ENCODE measurements around the gene TMPRSS3. TPM values are rescaled to one million over a fixed set of nuclear protein-coding genes. Genes with fewer than 3 reads are reported as not detected.
A peak's percentile ranks its signal among the peaks of the same experiment; 100 is the strongest.

The TMPRSS3 gene
- total and polyA plus RNA-seq, 8 donors, result 0.43 to 4.8 (median 0.81) TPM

DNA sequence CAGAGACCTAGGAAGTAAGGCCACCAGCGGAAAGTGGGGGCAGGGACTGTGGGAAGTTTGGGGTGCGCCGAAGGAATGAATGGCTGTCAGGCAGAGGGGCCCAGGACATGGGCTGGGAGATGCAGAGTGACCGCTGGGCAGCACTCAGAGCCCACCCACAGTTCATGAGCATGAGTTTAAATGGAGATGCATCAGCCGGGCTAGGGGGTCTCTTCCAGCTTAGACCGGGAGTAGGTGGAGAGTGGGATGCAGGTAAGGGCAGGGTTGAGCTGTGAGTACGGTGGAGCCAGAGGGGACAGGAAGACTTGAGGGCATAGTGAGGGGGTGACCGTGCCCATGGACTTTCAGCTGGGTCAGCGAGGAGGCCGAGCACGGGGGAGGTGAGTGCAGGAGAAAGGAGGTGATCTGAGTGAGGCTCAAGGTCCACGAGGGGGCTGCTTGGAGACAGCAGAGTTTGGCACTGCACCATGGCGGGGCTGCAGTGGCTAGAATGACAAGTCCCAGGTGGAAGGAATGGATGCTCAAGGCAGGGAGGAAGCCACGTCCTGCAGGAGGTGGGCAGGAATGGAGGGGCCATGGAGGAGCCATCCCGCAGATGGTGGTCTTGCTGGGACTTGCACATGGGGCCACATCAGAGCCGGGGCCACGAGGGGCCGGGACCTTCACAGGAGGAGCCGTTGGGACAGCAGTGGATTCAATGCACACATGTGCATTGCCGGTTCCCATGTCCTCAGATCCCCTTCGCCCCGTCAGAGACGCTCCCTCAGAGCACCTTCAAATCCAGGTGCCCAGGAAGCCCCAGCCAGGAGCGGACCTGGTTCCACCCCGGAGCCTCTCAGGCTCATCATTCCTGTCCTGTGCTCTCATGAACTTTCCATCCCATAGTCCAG lies 42.7 kb upstream of the TMPRSS3 start:
- intact Hi-C loops (cut with DNase I), result loop anchor here in 1 of 2 donors (10.0 kb wide), 1 partner anchor 104 kb away; no protein-coding TSS in a partner anchor
- no peaks in the 10 kb centered on the region for H3K36me3 ChIP-seq
- H3K4me3 ChIP-seq, result no peak overlapping the region
- no peak for ATAC-seq
- H3K27me3 ChIP-seq, result peaks cover 0 to 16% of the 10 kb centered on the region in 2 donors
- TF ChIP-seq, protein P1, sequence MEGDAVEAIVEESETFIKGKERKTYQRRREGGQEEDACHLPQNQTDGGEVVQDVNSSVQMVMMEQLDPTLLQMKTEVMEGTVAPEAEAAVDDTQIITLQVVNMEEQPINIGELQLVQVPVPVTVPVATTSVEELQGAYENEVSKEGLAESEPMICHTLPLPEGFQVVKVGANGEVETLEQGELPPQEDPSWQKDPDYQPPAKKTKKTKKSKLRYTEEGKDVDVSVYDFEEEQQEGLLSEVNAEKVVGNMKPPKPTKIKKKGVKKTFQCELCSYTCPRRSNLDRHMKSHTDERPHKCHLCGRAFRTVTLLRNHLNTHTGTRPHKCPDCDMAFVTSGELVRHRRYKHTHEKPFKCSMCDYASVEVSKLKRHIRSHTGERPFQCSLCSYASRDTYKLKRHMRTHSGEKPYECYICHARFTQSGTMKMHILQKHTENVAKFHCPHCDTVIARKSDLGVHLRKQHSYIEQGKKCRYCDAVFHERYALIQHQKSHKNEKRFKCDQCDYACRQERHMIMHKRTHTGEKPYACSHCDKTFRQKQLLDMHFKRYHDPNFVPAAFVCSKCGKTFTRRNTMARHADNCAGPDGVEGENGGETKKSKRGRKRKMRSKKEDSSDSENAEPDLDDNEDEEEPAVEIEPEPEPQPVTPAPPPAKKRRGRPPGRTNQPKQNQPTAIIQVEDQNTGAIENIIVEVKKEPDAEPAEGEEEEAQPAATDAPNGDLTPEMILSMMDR (IDR thresholded peaks at IDR 0.05), result no peak
- DNase-seq, result no peak
- H3K4me1 ChIP-seq, result no peaks in the 10 kb centered on the region
- H3K9me3 ChIP-seq, result no peaks in the 10 kb centered on the region
- no peak overlapping the region for H3K27ac ChIP-seq

DNA sequence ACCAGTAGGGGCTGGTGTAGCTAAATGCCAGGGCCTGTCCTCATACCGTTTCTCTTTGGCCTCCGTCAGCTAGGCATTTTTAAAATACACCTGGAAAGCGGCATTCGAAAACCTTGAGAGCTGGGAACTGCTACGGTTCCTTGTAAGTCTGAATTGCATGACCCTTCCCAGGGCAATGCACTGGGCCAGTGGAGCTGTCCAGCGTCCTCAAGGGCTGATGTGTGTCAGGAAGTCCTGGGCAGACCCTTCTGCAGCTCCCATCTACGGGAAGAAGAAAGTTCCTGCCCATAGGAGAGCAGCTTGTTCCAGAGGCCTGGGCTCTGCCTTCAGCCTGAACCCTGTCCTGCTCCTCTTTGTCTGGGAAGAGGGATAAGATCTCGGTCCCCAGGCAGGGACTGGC lies 41.9 kb upstream of the TMPRSS3 start:
- DNase-seq (peak in 1 of 4 donors; percentile 49), ATAC-seq (peak; percentile 50)
- Histone ChIP-seq H3K36me3 (no peaks in the 10 kb centered on the region), H3K27me3 (peaks cover 0 to 16% of the 10 kb centered on the region in 2 donors), H3K4me3 (no peak overlapping the region), H3K4me1 (no peaks in the 10 kb centered on the region), H3K27ac (no peak overlapping the region), H3K9me3 (peaks cover 0 to 1% of the 10 kb centered on the region in 2 donors)
- intact Hi-C loops (cut with DNase I), result loop anchor here in 1 of 2 donors (10.0 kb wide), 1 partner anchor 103 kb away; no protein-coding TSS in a partner anchor
- TF ChIP-seq, protein P1 (IDR thresholded peaks at IDR 0.05), result no peak

DNA sequence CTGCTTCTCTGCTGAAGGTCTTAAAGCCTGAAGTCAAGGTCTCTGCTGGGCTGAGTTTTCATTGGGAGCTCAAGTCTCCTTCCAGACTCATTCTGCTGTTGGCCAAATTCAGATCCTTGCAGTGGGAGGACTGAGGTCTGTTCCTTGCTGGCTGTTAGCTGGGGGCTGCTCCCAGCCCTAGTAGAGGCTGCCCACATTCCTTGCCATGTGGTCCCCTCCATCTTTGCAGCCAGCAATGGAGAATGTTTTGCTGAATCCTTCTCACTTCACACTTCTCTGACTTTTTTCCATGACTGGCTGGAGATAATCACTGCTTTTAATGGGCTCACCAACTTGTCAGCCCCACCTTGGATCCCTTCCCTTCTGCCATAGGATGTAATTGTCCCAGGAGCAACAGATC lies 41.1 kb upstream of the TMPRSS3 start:
- no peaks in the 10 kb centered on the region for H3K4me1 ChIP-seq
- peaks cover 0 to 16% of the 10 kb centered on the region in 2 donors for H3K27me3 ChIP-seq
- H3K36me3 ChIP-seq, result no peaks in the 10 kb centered on the region
- intact Hi-C loops (cut with DNase I), result loop anchor here in 1 of 2 donors (10.0 kb wide), 1 partner anchor 102 kb away; no protein-coding TSS in a partner anchor
- TF ChIP-seq, protein P1 (IDR thresholded peaks at IDR 0.05), result no peak
- no peak for ATAC-seq
- H3K9me3 ChIP-seq, result peaks cover 0 to 10% of the 10 kb centered on the region in 2 donors
- no peak overlapping the region for H3K4me3 ChIP-seq
- H3K27ac ChIP-seq, result no peak overlapping the region
- DNase-seq, result no peak

DNA sequence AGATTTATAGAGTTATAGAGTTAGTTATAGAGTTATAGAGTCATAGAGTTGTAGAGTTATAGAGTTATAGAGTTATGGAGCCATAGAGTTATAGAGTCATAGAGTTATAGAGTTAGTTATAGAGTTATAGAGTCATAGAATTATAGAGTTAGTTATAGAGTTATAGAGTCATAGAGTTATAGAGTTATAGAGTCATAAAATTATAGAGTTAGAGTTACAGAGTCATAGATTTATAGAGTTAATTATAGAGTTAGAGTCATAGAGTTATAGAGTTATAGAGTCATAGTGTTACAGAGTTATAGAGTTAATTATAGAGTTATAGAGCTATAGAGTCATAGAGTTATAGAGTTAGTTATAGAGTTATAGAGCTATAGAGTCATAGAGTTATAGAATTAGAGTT lies 40.0 kb upstream of the TMPRSS3 start:
- intact Hi-C loops (cut with DNase I), result loop anchor here in 1 of 2 donors (10.0 kb wide), 1 partner anchor 101 kb away; no protein-coding TSS in a partner anchor
- ATAC-seq (no peak), DNase-seq (no peak)
- H3K27me3 ChIP-seq, result peaks cover 0 to 16% of the 10 kb centered on the region in 2 donors
- TF ChIP-seq, protein P1 (IDR thresholded peaks at IDR 0.05), result no peak
- no peak overlapping the region for H3K27ac ChIP-seq
- H3K4me3 ChIP-seq, result no peak overlapping the region
- H3K36me3 ChIP-seq, result no peaks in the 10 kb centered on the region
- H3K9me3 ChIP-seq, result peaks cover 0 to 11% of the 10 kb centered on the region in 2 donors
- no peaks in the 10 kb centered on the region for H3K4me1 ChIP-seq

DNA sequence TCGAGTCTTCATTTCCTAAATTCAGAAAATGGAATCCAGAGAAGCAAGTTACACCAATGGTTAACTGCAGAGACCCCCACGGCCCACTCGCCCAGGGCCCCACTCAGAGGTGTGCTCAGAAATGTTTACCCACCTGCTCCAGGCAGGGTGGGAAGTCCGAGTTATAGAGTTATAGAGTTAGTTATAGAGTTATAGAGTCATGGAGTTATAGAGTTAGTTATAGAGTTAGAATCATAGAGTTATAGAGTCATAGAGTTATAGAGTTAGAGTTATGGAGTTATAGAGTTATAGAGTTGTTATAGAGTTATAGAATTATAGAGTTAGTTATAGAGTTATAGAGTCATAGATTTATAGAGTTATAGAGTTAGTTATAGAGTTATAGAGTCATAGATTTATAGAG lies 39.5 kb upstream of the TMPRSS3 start:
- TF ChIP-seq, protein P1 (IDR thresholded peaks at IDR 0.05), result no peak
- Histone ChIP-seq H3K4me3 (no peak overlapping the region), H3K9me3 (peaks cover 0 to 11% of the 10 kb centered on the region in 2 donors), H3K27ac (no peak overlapping the region), H3K27me3 (peaks cover 0 to 16% of the 10 kb centered on the region in 2 donors), H3K4me1 (no peaks in the 10 kb centered on the region), H3K36me3 (no peaks in the 10 kb centered on the region)
- no peak for ATAC-seq
- intact Hi-C loops (cut with DNase I), result loop anchor here in 1 of 2 donors (10.0 kb wide), 1 partner anchor 101 kb away; no protein-coding TSS in a partner anchor
- DNase-seq, result no peak

Measured in left lung (tissue), 10 donors.